ENCODE measurements around the gene PAPOLB.

Gene PAPOLB

DNA sequence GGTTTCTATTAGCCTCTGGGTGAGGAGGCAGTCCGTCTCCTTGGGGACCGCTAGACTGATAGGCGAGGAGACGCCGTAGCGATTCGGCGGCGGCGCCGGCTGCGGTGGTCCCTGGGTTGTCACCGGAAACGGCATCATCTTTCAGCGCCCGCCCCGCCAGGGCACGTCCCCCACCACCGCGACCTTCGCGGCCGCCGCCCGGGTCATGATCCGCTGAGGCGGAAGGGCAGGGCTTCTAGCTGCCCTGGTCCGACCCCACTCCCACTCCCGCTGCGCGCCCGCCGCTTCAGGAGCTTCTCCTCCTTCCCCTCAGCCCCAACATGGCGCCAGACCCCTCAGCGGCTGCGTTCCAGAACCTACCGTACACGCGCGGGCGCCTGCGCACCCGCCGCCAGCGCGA lies at the start of gene PAPOLB:
Gene PAPOLB (minus strand): TSS at position 358 of the 400 bp plus-strand sequence. CDS start 220 bp downstream, at position 138.
- no peak for DNase-seq (ENCODE audit: extremely low spot score)
- POLR2A ChIA-PET, result no interaction called here
- CTCF ChIA-PET, result no interaction called here
- TF ChIP-seq SUZ12 (IDR thresholded peaks at IDR 0.05) (no peak), FOXA1 (IDR thresholded peaks at IDR 0.05) (no peak), ELF4 (IDR thresholded peaks at IDR 0.05) (no peak), ZNF384 (IDR thresholded peaks at IDR 0.05) (no peak), BHLHE40 (IDR thresholded peaks at IDR 0.05; ENCODE audit: borderline replicate concordance) (no peak), PKNOX1 (IDR thresholded peaks at IDR 0.05) (no peak), NFRKB (IDR thresholded peaks at IDR 0.05) (no peak), L3MBTL2 (conservative IDR thresholded peaks at IDR 0.05) (no peak), CTBP1 (IDR thresholded peaks at IDR 0.05; ENCODE audit: borderline replicate concordance) (no peak), HDGF (IDR thresholded peaks at IDR 0.05; ENCODE audit: borderline replicate concordance) (no peak)

GRCh38 chr7:4911111-4911828 lies 49.4 kb upstream of the PAPOLB start:
- no peak for DNase-seq (ENCODE audit: extremely low spot score)
- POLR2A ChIA-PET, result no interaction called here
- CTCF ChIA-PET, result no interaction called here
- TF ChIP-seq SP1 (IDR thresholded peaks at IDR 0.05) (no peak), HDGF (IDR thresholded peaks at IDR 0.05; ENCODE audit: borderline replicate concordance) (no peak), CTBP1 (IDR thresholded peaks at IDR 0.05; ENCODE audit: borderline replicate concordance) (no peak), L3MBTL2 (conservative IDR thresholded peaks at IDR 0.05) (no peak), ZNF384 (IDR thresholded peaks at IDR 0.05) (no peak), SUZ12 (IDR thresholded peaks at IDR 0.05) (no peak), LEF1 (IDR thresholded peaks at IDR 0.05; ENCODE audit: borderline replicate concordance) (no peak), FOXK2 (IDR thresholded peaks at IDR 0.05) (no peak), PKNOX1 (IDR thresholded peaks at IDR 0.05) (no peak), ARNT (IDR thresholded peaks at IDR 0.05) (no peak), NFRKB (IDR thresholded peaks at IDR 0.05) (no peak), TARDBP (IDR thresholded peaks at IDR 0.05) (no peak), BHLHE40 (IDR thresholded peaks at IDR 0.05; ENCODE audit: borderline replicate concordance) (no peak), ELF4 (IDR thresholded peaks at IDR 0.05) (no peak), FOXM1 (IDR thresholded peaks at IDR 0.05; ENCODE audit: borderline replicate concordance) (no peak), FOXA1 (IDR thresholded peaks at IDR 0.05) (no peak)

DNA sequence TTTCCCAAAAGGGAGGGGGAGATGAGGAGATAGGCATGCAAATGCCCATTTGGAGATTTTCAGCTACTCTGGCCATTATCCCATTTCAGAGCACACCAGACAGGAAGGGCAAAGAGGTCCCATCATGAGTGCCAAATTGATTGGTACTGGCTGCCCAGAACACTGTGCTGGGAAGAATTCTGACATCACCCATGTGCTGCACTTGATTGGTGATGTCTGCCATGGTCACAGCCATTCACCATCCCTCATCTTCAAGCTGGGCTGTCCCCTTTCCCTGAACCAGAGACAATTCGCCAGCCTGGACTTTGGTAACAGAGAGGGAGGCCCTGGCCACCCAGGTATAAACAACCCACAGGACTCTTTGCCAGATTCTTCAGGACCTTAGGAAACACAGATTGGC lies 44.9 kb upstream of the PAPOLB start:
- POLR2A ChIA-PET, result no interaction called here
- no peak for DNase-seq (ENCODE audit: extremely low spot score)
- CTCF ChIA-PET, result no interaction called here

DNA sequence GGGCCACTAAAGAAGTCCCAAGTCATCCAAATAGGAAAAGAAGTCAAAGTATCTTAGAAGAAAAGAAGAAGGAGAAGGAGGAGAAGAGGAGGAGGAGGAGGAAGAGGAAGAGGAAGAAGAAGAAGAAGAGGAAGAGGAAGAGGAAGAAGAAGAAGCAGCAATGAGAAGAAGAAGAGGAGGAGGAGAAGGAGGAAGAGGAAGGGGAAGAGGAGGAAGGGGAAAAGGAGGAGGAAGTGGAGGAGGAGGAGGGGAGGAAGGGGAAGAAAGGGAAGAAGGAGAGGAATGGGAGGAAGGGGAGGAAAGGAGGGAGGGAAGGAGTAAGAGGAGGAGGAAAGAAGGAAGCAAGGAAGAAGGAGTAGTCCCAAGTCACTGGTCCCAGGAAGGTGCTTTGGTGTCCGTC lies 43.3 kb upstream of the PAPOLB start:
- TF ChIP-seq TARDBP (IDR thresholded peaks at IDR 0.05) (no peak), ELF4 (IDR thresholded peaks at IDR 0.05) (no peak), CTBP1 (IDR thresholded peaks at IDR 0.05; ENCODE audit: borderline replicate concordance) (no peak), PKNOX1 (IDR thresholded peaks at IDR 0.05) (no peak), FOXK2 (IDR thresholded peaks at IDR 0.05) (no peak), BHLHE40 (IDR thresholded peaks at IDR 0.05; ENCODE audit: borderline replicate concordance) (no peak), FOXM1 (IDR thresholded peaks at IDR 0.05; ENCODE audit: borderline replicate concordance) (no peak), SP1 (IDR thresholded peaks at IDR 0.05) (no peak), ARNT (IDR thresholded peaks at IDR 0.05) (no peak), HDGF (IDR thresholded peaks at IDR 0.05; ENCODE audit: borderline replicate concordance) (no peak), NFRKB (IDR thresholded peaks at IDR 0.05) (no peak), FOXA1 (IDR thresholded peaks at IDR 0.05) (no peak), ZNF384 (IDR thresholded peaks at IDR 0.05) (no peak), LEF1 (IDR thresholded peaks at IDR 0.05; ENCODE audit: borderline replicate concordance) (no peak), SUZ12 (IDR thresholded peaks at IDR 0.05) (no peak), L3MBTL2 (conservative IDR thresholded peaks at IDR 0.05) (no peak)
- no peak for DNase-seq (ENCODE audit: extremely low spot score)
- POLR2A ChIA-PET, result no interaction called here
- CTCF ChIA-PET, result no interaction called here

More for the DNA sequence above, 44.9 kb upstream of the PAPOLB start:
- TF ChIP-seq PKNOX1 (IDR thresholded peaks at IDR 0.05) (no peak), CTBP1 (IDR thresholded peaks at IDR 0.05; ENCODE audit: borderline replicate concordance) (no peak), NFRKB (IDR thresholded peaks at IDR 0.05) (no peak), SUZ12 (IDR thresholded peaks at IDR 0.05) (no peak), ARNT (IDR thresholded peaks at IDR 0.05) (no peak), ELF4 (IDR thresholded peaks at IDR 0.05) (no peak), L3MBTL2 (conservative IDR thresholded peaks at IDR 0.05) (no peak), BHLHE40 (IDR thresholded peaks at IDR 0.05; ENCODE audit: borderline replicate concordance) (no peak), SP1 (IDR thresholded peaks at IDR 0.05) (no peak), ZNF384 (IDR thresholded peaks at IDR 0.05) (no peak), LEF1 (IDR thresholded peaks at IDR 0.05; ENCODE audit: borderline replicate concordance) (no peak), HDGF (IDR thresholded peaks at IDR 0.05; ENCODE audit: borderline replicate concordance) (no peak), FOXA1 (IDR thresholded peaks at IDR 0.05) (no peak), TARDBP (IDR thresholded peaks at IDR 0.05) (no peak), FOXK2 (IDR thresholded peaks at IDR 0.05) (no peak), FOXM1 (IDR thresholded peaks at IDR 0.05; ENCODE audit: borderline replicate concordance) (no peak)

DNA sequence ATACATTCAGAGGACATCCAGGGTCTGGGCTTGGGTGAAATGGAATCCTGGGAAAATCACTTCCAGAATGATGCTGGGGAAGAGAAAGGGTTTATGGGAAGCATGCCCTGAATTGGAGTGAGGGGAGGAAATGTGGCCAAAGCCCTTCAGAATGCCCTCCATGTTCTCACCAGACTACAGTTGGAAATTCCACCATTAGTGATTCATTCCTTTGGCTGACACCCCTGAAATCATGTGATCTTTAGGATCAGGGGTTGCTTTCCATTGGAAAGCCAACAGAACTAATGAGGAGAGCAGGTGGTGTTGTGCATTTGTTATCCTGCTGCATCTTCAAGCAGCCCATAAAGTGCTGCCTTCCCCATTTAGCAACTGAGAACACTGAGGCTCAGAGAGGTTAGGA lies 42.5 kb upstream of the PAPOLB start:
- CTCF ChIA-PET, result no interaction called here
- POLR2A ChIA-PET, result no interaction called here
- no peak for DNase-seq (ENCODE audit: extremely low spot score)
- TF ChIP-seq SUZ12 (IDR thresholded peaks at IDR 0.05) (no peak), ZNF384 (IDR thresholded peaks at IDR 0.05) (no peak), L3MBTL2 (conservative IDR thresholded peaks at IDR 0.05) (no peak), TARDBP (IDR thresholded peaks at IDR 0.05) (no peak), NFRKB (IDR thresholded peaks at IDR 0.05) (no peak), PKNOX1 (IDR thresholded peaks at IDR 0.05) (no peak), FOXK2 (IDR thresholded peaks at IDR 0.05) (no peak), BHLHE40 (IDR thresholded peaks at IDR 0.05; ENCODE audit: borderline replicate concordance) (no peak), FOXA1 (IDR thresholded peaks at IDR 0.05) (no peak), FOXM1 (IDR thresholded peaks at IDR 0.05; ENCODE audit: borderline replicate concordance) (no peak), ARNT (IDR thresholded peaks at IDR 0.05) (no peak), CTBP1 (IDR thresholded peaks at IDR 0.05; ENCODE audit: borderline replicate concordance) (no peak), ELF4 (IDR thresholded peaks at IDR 0.05) (no peak), SP1 (IDR thresholded peaks at IDR 0.05) (no peak), HDGF (IDR thresholded peaks at IDR 0.05; ENCODE audit: borderline replicate concordance) (no peak), LEF1 (IDR thresholded peaks at IDR 0.05; ENCODE audit: borderline replicate concordance) (no peak)
